B cell (primary cell): Measurements from ENCODE around the gene PGLYRP3.

Source experiments
- EZH2 ChIP-seq: IDR thresholded peaks from 2 replicates; pipeline ENCODE4 v1.6.1; 2012; ENCODE audit warnings: borderline replicate concordance, low read depth, mild to moderate bottlenecking, moderate library complexity, low read length; ENCODE audit not compliant: insufficient read depth, poor library complexity, severe bottlenecking
- TF ChIP-seq, protein P1 (sequence below): fragments of 200-600 bp; IDR thresholded peaks from one replicate; pipeline ENCODE4 v1.8.0; 2022; ENCODE audit warnings: antibody characterized with exemption, mild to moderate bottlenecking

DNA sequence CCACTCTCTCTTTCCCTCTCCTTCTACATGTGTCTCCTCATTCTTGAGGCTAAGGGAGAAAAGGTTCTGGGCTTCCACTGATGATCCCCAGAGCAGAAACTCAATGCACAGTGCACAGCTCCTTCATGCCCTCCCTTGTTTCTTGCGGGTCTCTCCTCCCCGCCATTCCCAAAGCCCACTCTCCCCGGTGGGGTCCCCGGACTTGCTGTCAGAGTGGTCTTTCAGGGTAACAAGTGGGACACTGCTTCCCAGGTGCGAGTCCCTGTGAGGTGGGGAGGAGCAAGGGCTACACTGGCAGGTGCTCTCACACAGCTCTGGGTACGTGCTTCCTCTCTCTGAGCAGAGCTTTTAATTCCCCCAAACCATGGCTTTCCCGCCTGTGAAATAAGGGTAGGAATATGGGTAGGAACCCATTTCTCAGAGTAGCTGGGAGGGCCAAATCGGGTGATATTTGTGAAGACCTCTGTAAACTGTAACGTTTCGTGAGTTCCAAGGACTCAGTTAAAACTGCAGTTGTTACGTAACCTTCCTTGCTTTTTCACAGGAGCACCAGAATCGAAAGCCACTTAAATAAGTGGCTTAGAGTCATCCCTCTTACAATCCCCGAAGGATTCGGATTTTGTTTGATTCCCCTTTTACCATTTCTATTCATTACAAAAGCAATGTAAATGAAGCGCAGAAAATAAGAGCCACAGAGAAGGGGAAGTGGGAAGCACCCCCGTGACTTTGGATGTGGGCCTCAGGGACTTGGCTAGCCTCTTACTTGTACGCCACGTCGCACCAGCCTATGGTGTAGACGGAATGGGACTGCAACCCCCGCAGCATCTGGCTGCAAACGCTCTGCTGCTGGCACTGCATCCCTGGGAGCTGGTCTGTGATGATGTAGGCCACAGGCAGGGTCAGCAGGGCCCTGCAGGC, 6.2 kb downstream of the PGLYRP3 start:
- TF ChIP-seq, protein P1, sequence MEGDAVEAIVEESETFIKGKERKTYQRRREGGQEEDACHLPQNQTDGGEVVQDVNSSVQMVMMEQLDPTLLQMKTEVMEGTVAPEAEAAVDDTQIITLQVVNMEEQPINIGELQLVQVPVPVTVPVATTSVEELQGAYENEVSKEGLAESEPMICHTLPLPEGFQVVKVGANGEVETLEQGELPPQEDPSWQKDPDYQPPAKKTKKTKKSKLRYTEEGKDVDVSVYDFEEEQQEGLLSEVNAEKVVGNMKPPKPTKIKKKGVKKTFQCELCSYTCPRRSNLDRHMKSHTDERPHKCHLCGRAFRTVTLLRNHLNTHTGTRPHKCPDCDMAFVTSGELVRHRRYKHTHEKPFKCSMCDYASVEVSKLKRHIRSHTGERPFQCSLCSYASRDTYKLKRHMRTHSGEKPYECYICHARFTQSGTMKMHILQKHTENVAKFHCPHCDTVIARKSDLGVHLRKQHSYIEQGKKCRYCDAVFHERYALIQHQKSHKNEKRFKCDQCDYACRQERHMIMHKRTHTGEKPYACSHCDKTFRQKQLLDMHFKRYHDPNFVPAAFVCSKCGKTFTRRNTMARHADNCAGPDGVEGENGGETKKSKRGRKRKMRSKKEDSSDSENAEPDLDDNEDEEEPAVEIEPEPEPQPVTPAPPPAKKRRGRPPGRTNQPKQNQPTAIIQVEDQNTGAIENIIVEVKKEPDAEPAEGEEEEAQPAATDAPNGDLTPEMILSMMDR = no peak
- no peak for TF ChIP-seq EZH2
